ENCODE results near the gene ELK4.
A peak's percentile ranks its signal among the peaks of the same experiment; 100 is the strongest.

The ELK4 gene

DNA sequence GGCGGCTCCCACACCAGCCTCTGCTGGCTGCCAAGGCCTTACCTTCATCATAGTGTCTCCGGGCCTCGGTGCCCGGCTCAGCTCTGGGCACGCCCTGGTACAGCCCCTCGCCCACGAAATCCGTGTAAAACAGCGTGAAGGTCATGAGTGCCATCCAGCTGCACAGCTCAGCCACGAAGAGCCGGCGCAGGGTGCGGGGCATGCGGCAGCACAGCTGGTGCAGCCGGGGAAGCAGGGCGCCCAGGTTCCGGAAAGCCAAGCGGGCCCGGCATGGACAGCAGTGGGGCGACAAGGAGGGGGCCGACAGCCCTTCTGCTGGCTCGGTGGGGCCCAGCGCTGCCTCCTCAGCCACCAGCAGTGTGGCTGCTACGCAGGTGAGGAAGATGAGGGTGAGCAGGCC lies 31.0 kb upstream of the ELK4 start:
- TF ChIP-seq EGR1 (IDR thresholded peaks at IDR 0.05) (no peak), TCF12 (IDR thresholded peaks at IDR 0.05; ENCODE audit: low read depth) (no peak), YY1 (IDR thresholded peaks at IDR 0.05; ENCODE audit: low read depth) (no peak), CEBPB (IDR thresholded peaks at IDR 0.05) (no peak), TEAD4 (IDR thresholded peaks at IDR 0.05) (no peak), EP300 (IDR thresholded peaks at IDR 0.05; ENCODE audit: borderline replicate concordance) (no peak), NFIC (IDR thresholded peaks at IDR 0.05) (no peak), TAF1 (IDR thresholded peaks at IDR 0.05; ENCODE audit: low read depth) (no peak), CREB1 (IDR thresholded peaks at IDR 0.05; ENCODE audit: low read depth) (no peak), ZBTB7A (IDR thresholded peaks at IDR 0.05; ENCODE audit: low read depth) (no peak)
- TF ChIP-seq, protein P1, sequence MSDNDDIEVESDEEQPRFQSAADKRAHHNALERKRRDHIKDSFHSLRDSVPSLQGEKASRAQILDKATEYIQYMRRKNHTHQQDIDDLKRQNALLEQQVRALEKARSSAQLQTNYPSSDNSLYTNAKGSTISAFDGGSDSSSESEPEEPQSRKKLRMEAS (IDR thresholded peaks at IDR 0.05) = no peak
- TF ChIP-seq, protein P2, sequence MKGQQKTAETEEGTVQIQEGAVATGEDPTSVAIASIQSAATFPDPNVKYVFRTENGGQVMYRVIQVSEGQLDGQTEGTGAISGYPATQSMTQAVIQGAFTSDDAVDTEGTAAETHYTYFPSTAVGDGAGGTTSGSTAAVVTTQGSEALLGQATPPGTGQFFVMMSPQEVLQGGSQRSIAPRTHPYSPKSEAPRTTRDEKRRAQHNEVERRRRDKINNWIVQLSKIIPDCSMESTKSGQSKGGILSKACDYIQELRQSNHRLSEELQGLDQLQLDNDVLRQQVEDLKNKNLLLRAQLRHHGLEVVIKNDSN (IDR thresholded peaks at IDR 0.05) = no peak
- TF ChIP-seq, protein P3, sequence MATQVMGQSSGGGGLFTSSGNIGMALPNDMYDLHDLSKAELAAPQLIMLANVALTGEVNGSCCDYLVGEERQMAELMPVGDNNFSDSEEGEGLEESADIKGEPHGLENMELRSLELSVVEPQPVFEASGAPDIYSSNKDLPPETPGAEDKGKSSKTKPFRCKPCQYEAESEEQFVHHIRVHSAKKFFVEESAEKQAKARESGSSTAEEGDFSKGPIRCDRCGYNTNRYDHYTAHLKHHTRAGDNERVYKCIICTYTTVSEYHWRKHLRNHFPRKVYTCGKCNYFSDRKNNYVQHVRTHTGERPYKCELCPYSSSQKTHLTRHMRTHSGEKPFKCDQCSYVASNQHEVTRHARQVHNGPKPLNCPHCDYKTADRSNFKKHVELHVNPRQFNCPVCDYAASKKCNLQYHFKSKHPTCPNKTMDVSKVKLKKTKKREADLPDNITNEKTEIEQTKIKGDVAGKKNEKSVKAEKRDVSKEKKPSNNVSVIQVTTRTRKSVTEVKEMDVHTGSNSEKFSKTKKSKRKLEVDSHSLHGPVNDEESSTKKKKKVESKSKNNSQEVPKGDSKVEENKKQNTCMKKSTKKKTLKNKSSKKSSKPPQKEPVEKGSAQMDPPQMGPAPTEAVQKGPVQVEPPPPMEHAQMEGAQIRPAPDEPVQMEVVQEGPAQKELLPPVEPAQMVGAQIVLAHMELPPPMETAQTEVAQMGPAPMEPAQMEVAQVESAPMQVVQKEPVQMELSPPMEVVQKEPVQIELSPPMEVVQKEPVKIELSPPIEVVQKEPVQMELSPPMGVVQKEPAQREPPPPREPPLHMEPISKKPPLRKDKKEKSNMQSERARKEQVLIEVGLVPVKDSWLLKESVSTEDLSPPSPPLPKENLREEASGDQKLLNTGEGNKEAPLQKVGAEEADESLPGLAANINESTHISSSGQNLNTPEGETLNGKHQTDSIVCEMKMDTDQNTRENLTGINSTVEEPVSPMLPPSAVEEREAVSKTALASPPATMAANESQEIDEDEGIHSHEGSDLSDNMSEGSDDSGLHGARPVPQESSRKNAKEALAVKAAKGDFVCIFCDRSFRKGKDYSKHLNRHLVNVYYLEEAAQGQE (IDR thresholded peaks at IDR 0.05; ENCODE audit: low read depth) = no peak

DNA sequence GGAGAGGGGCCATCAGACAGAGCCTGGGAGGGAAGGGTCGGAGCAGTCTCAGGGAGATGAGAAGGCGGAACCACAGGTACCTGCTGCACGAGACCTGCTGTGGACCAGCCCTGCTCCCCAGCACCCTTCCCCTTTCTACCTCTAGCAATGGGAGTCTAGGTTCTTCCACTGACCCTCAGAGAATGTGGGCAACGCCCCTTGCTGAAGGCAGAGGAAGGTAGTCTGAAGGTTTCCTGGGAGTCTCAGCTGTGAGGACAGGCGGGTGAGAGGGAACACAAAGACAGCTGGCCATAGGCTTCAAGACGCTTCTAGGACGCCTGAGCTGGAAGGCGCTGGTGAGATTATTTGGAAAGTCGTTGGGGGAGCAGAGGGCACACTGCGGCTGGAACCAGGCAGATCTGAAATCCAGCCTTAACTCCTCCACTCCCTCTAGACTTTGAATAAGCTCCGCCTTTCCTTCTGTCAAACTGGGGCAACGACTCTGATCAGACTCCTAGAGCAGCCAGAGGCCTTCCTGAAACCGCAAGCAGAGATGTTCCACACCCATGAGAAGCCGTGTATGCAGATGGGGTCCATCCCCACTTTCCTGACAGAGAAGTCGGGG lies 30.4 kb upstream of the ELK4 start:
- no peak for TF ChIP-seq TEAD4 (IDR thresholded peaks at IDR 0.05)
- no peak for TF ChIP-seq EP300 (IDR thresholded peaks at IDR 0.05; ENCODE audit: borderline replicate concordance)
- TF ChIP-seq FOXM1 (IDR thresholded peaks at IDR 0.05; ENCODE audit: borderline replicate concordance, low read depth) = no peak
- TF ChIP-seq, protein P2 (IDR thresholded peaks at IDR 0.05) = no peak

DNA sequence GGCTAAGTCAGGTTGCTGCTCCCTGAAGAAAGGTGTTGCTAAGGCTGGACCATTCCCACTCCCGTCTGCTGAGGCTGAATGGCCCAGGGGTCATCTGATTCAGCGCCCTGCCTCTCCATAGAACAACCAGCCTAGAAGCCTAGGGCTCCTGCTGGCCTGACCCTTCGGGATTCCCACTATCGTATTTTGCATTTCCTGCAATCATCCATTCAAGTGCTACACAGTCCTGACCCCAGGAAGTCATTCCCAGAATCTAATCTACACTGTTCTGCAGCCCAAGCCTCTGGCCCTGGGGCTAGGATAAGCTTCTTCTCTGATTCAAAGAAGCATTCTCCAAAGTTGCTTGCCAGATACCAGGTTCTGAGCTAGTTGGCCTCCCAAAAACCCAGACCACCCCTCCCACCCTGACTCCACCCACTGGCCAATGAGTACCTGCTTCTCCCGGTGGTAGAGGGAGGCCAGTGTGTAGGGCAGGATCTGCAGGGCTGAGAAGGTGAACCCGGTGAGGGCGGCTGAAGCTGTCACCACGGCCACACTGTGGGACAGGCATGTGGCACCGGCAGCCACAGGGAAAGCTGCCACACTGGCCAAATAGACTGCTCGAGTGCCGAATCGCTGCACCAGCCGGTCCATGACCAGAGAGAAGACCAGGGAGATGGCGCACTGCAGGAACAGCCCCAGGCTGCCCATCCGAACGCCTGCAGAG lies 29.8 kb upstream of the ELK4 start:
- no peak for TF ChIP-seq TCF12 (IDR thresholded peaks at IDR 0.05; ENCODE audit: low read depth)

DNA sequence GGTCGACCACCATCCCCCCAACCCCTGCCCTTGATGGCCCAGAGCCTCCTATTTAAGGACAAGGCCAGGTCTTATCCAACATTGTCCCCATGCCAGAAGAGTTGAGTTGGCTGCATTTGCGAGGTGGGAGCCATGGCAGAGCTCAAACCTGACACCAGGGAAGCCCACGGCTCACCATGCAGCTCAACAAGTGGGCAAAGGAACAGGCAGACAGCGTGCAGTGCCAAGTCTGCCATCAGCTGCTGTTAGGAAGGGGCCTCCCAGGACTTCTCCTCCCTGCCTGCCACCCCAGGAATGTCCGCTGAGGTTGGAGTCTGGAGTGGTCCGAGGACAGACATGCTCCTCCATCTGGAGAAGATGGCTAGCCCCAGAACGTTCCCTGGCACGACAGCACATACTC lies 28.6 kb upstream of the ELK4 start:
- TF ChIP-seq RAD21 (IDR thresholded peaks at IDR 0.05; ENCODE audit: low read depth) (no peak), TCF12 (IDR thresholded peaks at IDR 0.05; ENCODE audit: low read depth) (no peak), YY1 (IDR thresholded peaks at IDR 0.05; ENCODE audit: low read depth) (no peak)
- TF ChIP-seq, protein P3 (IDR thresholded peaks at IDR 0.05; ENCODE audit: low read depth) = no peak

DNA sequence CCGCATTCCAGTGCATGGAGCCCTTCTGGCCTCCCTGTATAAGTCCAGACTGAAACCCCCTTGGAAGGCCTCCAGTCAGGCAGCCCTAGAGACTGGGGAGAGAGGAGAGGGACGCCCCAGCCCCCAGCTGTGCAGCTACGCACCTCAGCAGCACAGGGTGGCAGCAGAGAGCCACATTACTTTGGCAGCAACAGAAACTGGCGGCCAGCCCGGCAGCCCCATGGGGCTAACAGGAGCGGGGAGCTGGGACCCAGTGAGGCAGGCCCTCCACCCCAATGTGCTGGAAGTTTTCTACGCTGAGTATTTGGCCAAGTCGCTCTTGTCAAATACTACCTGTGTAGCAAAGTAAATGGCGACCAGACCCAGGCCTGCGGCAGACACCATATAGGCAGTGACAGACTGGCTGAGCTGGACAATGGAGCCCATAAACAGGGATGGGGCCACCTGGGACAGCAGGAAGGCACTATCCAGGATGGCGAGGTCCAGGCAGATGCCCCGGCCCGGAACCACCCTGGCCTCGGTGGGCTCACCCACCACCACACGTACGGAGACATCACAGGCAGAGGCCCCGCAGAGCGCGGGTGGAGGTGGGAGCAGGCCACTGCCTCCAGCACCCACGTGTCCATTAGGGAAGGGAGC lies 27.3 kb upstream of the ELK4 start:
- TF ChIP-seq, protein P1 (IDR thresholded peaks at IDR 0.05) = no peak
- TF ChIP-seq CEBPB (IDR thresholded peaks at IDR 0.05) (no peak), TEAD4 (IDR thresholded peaks at IDR 0.05) (no peak), RAD21 (IDR thresholded peaks at IDR 0.05; ENCODE audit: low read depth) (peak; percentile 85), EP300 (IDR thresholded peaks at IDR 0.05; ENCODE audit: borderline replicate concordance) (no peak), TCF12 (IDR thresholded peaks at IDR 0.05; ENCODE audit: low read depth) (no peak), NFIC (IDR thresholded peaks at IDR 0.05) (peak; percentile 63; the same call in 1 of the 2 replicates)

DNA sequence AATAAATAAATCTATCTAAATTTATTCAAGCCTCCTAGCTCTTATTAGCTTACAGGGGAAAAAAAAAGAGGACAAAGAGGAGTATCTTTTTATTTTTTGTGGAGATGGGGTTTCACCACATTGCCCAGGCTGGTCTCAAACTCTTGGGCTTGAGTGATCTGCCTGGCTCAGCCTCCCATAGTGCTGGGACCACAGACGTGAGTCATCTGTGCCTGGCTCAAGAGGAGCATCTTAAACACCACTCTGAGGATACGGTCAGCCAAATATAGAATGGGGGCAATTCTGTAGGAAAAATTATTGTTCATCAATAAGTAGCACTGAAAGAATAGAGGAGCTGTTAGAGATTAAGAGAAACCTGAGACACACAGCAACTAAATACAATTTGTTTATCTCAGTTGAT lies 24.4 kb upstream of the ELK4 start:
- TF ChIP-seq FOXM1 (IDR thresholded peaks at IDR 0.05; ENCODE audit: borderline replicate concordance, low read depth) = no peak

DNA sequence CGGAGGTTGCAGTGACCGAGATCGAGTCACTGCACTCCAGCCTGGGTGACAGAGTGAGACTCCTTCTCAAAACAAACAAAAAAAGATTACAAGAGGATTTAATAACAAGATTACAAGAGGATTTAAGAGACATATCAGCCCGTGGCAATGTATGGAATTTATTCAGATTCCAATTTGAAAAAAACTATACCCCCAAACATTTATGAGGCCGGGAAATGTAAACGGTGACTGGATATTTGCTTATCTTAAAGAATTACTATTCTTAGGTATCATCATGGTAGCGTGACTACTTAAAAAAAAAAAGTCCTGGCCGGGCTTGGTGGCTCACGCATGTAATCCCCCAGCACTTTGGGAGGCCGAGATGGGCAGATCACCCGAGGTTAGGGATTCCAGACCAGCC lies 21.2 kb upstream of the ELK4 start:
- TF ChIP-seq TAF1 (IDR thresholded peaks at IDR 0.05; ENCODE audit: low read depth) = no peak
- no peak for TF ChIP-seq FOXM1 (IDR thresholded peaks at IDR 0.05; ENCODE audit: borderline replicate concordance, low read depth)
- no peak for TF ChIP-seq ZBTB7A (IDR thresholded peaks at IDR 0.05; ENCODE audit: low read depth)
- TF ChIP-seq TCF12 (IDR thresholded peaks at IDR 0.05; ENCODE audit: low read depth) = no peak
- TF ChIP-seq, protein P1 (IDR thresholded peaks at IDR 0.05) = no peak

All from Ishikawa (cell line).